NCI-H345 treated with DMSO at 0.1 percent for 48 hours (cell line): Measurements from ENCODE around the gene TCN2.
"Not testable (repeated sequence)": the region's sequence is repeated elsewhere in the genome, so short reads cannot be mapped to it uniquely, and the experiment has no call there.

ENCODE experiments used
- DNase-seq: peaks from one replicate; lab custom pipeline; 2025; ENCODE audit not compliant: unreplicated experiment; lab: John Stamatoyannopoulos, UW

TCN2 gene

DNA sequence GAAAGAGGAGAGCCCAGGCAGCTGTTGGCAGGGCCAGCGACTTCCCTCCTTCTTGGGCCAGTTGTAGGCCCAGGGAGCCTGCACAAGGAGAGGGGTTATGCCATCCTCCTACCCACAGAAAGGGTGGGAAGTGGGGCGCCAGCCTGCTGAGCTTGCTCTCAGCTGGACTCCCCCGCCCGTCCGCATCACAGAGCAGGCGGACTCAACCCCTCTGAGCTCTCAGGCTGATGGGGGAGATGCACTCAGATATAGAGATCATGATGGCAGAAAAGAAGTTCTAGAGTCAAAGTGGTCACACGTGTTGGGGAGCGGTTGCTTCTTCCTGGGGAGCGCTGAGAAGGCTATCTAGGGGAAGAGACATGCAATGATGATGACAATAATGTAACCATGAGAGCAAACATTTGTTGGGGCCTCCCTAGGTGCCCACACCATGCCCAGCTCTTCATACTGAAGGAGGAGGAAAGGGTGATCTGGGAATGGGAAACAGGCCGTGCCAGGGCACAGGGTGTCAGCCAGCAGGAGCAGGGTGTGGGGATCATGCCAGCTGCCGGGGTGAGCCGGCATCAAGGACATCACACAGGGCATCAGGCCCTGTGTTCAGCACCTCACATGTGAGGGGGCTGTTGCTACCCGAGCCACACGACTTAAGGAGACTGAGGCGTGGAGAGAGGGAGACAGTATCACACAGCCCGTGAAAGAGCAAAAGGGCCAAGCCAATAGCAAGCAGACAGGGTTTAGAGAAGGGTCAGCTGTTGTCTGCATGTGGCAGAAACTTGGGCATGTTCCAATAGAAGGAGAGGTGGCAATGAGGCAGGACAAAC lies 36.3 kb downstream of the TCN2 start:
- no peak for DNase-seq

DNA sequence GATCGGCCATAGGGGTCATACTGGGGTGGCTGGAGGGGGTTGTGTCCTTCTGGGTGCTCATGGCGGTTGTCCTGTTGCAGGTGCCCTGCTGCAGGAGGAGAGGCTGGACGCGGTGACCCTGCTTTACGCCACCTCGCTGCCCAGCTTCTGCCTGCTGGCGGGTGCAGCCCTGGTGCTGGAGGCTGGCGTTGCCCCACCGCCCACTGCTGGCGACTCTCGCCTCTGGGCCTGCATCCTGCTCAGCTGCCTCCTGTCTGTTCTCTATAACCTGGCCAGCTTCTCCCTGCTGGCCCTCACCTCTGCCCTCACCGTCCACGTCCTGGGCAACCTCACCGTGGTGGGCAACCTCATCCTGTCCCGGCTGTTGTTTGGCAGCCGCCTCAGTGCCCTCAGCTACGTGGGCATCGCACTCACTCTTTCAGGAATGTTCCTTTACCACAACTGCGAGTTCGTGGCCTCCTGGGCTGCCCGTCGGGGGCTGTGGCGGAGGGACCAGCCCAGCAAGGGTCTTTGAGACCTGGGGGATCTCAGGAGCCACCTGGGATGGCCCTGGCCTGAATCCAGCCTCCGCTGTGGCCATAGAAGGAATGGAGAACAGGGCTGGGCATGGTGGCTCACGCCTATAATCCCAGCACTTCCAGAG lies 39.7 kb downstream of the TCN2 start:
- DNase-seq = no peak

DNA sequence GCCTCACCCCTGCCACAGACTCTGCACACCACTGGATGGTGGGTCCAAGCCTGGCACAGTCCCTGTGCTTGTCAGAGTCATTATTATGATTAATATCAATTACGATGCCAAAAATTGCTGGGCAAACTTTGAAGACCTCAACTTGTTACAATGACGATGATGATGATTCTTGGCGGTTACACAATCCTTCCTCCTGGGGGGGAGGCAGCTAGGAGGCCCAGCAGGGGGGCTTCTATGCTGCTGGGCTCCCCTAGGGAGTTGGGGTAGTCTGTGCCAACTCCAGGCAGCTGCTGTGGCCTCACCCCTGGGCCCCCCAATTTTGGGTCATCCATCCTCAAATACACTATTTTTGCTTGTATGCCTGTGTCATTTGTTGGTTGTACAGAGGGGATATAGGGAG lies 40.6 kb downstream of the TCN2 start:
- DNase-seq = no peak

DNA sequence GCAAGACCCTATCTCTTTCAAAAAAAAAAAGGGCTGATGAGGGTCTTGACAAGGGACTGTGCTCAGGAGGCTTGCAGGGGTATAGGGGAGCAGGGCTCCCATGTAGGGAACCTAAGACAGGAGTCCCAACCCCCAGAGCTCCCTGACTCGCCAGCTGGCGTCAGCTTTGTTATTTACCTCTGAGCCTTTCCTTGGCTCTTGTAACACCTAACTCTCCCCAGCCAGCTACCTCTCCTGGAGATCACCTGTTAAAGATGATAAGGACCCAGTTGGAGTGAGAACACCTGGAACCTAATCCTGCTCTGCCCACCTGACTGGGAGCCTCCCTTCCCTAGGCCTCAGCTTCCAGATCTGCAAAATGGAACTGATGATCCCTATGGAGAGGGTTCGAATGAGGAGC lies 41.9 kb downstream of the TCN2 start:
- DNase-seq = no peak

DNA sequence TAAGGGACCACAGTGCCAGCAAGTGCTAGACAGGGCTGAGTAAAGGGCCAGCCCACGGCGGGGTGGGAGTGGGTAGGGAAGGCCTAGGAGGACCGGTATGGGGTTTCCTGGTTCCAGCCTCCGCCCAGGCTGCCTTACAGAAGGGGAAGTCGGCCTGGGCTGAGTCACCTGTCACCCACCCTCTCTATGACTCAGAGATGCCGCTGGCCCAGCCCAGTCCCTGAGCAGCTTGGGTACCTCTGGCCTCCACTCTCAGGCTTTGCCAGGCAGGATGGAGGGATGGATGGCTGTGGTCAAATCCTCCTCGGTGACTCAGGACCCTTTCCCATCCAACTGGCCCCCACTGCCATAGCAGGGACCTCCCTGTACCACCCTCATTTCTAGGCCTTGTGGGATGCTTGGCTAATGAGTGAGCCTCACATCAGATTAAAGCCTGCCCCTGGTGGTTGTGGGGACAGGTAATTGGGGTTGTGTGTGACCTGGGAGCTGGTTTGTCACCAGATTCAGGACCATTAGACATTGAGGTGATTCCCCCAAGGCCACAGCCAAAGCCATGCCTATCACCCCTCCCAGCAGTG lies 42.5 kb downstream of the TCN2 start:
- no peak for DNase-seq

DNA sequence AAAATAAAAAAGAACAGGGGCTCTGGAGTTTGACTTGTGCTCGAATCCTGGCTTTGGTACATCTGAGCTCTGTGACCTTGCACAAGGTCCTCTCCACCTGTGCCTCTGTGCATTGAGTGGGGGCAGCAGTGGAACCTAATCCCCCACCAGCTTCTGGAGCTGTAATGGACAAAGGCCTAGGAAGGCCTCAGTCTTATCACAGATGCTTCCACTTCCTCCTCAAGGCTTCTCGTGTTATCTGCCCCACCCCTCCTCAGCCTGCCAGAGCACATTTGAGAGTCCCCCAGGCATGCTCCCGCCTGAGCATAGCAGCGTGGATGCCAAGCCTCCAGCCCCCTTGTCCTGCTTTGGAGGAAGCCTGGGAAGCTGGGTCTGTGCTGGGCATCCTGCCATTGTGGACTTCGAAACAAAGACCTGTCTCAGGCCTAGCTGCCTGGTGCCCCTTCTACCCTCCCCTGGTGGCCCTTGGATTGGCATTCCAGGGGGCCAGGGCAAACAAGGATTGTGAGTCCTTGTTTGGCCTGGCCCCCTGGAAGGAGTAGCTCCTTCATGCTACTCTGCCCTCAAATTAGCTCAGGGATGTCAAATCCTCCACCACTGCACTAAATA lies 43.6 kb downstream of the TCN2 start:
- DNase-seq = no peak

DNA sequence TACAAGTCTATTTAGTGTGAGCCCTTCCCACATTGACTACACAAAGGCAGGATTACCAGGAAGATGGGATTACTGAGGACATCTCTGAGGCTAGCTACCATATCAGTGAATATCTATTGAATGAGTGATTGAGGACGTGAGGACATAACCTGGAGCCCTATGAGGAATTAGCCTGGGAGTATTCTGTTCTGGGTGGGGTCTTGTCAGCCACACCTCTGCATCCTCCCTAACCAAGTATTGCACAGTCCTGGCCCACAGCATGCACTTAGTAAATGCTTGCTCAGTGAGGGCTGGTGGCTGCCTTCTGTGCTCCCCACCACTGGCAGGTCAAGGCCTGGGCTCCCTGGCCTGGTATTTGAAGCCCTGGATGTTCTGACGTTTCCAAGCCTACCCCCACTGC lies 45.9 kb downstream of the TCN2 start:
- no peak for DNase-seq

DNA sequence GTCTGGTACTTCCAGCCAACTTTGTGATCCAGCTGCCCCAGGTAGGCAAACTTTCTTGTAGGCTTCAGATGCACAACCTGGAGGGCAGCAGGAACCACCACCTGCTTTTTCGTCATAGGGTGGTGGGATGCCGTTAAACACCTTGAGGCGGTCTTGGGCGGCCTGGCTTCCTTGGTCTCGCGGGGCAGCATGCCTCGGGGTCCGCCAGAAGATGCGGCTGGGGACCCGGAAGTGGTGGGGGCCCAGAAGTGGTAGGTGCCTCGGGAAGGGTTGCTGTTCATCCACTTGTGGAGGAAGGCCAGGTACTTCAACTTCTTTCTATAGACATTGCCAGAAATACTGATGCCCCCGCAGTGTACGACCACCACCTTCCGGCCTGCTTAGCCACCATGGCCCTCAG lies 47.4 kb downstream of the TCN2 start:
- no peak for DNase-seq

DNA sequence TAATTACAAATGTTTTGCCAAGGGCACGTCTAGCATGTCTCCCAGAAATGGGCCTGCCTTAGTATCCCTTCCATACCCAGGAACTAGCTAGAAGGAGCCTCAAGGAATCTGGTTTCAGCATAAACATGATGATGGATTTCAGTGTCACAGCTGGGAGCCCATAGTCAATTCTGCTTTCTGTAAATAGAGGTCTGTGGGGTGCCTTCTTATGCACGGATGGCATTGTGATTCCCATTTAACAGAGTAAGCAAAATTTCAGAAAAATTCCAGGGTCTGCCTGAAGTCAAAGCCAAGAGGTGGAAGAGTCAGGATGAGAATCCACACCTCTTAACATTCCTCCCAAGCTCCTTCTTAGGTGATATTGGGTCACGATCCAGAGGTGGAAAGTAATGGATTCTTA lies 48.6 kb downstream of the TCN2 start:
- no peak for DNase-seq

DNA sequence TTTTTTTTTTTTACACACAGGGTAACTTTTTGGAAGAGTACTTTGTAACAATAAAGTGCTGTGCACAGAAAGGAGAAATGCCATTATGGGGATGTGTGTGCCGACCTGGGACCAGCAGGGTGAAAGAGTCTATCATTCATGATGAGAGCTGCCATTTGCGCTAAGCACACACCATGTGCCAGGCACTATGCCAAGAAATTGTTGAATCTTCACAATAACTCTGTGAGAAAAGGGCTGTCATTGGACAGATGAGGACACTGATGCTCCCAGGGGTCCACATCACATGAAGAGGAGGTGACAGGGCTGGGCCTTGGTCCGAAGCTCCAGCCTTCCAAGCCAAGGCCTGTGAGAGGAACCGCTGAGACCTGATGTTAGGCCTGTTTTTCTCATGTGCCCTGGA lies 55.1 kb downstream of the TCN2 start:
- peak; percentile 80 for DNase-seq

DNA sequence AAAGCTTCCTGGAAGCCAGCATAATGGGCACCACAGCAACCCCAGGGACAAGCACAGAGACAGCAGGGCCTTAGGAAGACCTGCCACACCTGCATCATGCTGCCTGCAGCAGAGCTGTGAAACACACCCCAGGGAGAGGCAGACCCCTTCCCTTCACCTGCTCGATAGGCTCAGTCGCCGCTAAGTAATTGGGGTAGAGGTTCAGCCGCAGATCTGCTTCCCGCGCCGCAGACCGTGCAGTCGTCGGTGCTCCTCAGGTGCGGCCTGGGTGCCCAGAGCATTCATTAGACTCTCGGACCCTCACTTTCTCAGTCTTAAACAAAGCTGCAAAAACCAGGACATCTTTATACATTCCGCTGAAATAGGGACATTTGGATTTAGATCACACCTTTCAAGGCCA lies 57.8 kb downstream of the TCN2 start:
- DNase-seq = no peak

DNA sequence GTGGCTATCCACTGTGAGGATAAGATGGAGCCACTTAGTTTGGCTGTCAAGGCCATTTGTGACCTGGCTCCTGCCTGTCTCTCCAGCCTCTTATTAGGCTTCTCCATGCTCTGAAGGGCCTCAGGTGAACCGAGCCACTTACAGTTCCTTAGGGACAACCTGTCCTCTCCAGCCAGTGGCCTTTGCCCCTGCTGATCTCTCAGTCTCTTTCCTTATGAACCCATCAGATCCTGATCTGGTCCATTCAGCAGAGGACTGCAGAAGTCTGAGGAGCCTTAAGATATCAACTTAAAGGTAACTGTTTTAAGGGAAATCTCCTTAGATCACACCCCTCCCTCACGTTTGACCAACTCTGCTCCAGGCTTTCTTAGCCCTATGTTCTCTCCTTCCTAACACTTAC lies 58.3 kb downstream of the TCN2 start:
- DNase-seq = no peak

DNA sequence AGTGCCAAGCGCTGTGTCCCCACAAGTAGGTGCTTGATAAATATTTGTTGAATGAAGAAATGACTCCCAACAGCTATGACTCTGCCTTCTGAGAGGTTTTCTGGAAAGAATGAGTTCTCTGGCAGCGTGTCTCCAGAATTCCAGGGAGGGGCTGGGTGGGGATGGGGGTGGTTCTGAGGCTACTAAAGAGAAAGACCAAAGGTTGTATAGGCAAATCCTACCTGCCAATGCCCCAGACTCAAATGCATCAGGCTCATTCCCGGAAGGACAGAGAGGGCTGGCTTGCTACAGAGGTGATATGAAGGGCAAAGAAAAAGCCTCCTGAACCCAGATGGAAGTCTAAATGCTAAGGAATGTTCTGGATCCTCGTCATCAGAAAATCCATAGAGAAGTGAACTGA lies 58.8 kb downstream of the TCN2 start:
- DNase-seq = no peak

DNA sequence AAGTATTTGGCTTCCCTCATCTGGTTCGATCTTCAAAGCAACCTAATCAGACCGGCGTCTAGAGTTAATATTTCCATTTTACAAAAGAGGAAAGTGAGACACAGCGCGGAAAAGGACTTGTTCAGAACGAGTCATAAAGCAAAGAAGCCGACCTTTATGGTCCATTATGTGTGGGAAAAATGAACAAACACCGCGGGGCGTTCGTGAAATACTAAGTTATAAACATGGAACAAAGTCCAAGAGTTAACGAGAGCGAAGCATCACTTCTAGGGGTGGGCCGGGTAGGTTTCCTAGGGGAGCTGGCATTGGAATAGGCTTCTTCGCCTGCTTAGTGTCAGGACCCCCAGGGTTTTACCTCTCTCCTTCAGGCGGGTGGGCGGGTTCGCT lies 60.1 kb downstream of the TCN2 start:
- DNase-seq = no peak

DNA sequence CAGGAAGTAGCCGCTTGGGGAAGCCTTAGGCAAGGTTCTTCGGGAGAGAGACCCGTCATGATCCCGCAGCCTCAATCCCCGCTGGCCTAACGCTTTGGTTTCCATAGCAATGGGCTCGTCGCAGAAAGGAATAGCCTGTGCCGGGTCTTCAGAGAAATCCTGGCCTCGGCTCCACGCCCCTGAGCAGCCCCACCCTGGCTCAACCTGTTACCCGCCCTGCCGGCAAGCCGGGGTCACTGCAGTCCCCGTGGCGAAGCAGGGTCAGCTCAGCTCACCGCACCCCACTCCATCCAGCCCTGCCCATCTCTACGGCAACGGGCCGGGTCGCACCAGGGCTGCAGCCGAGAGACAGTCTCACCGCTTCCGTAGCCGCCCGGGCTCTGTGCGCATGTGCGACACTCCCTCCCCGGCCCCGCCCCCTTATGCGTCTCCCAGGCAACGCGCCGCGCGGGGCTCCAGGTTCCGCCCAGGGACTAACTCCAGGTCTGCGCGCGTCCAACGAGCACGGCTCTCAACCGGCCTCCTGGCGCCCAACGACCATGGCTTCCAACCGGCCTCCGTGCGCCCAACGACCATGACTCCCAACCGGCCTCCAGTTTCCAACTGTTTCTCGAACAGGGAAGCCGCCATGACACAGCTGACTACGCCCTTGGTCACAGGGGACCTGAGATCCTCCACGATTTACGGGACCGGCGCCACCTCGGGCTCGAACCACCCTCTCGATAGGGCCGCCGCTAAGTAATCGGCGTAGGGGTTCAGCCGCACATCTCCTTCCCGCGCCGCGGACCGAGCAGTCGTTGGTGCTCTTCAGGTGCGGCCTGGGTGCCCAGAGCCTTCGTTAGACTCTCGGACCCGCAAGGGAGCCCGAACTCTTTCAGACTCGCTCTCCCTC lies 60.8 kb downstream of the TCN2 start, which contains the start of gene DUSP18:
Gene DUSP18 (minus strand): TSS at position 382 of the 892 bp plus-strand sequence. CDS start 3,872 bp downstream, outside the sequence.
- peak; percentile 45 for DNase-seq

DNA sequence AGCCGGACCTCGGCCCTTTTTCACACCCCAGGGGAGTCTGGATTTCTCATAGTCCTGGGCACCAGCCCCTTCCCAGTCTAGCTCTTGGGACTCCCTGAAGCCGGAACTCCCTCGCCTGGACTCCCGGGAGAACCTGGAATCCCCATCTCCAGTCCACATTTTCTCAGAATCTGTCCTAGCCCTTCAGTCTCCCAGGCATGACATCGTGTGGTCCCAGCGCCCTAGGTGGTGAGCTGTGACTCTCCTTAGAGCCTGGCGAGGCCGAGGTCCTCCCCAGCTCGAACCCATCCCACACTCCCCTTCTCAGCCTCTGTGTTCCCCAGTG lies 61.4 kb downstream of the TCN2 start:
- DNase-seq = no peak

DNA sequence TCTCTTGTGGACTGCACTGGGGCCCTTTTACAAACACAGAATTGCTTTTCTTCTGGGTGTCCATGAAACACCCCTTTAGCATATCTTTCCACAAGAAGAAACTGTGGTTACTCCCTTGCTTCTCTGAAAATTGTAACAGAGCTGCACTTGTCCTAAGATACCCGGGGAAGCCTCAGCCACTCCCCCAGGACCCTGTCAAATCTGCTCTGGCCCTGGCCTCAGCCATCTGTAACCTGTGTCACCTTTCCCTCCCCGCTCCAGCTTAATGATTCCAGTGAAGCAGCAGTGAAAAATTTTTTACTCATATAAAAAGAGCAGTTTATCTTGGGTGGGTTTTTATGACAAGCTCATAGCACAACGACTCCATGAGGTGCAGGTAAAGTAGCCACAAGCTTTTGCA lies 64.1 kb downstream of the TCN2 start:
- DNase-seq = no peak

DNA sequence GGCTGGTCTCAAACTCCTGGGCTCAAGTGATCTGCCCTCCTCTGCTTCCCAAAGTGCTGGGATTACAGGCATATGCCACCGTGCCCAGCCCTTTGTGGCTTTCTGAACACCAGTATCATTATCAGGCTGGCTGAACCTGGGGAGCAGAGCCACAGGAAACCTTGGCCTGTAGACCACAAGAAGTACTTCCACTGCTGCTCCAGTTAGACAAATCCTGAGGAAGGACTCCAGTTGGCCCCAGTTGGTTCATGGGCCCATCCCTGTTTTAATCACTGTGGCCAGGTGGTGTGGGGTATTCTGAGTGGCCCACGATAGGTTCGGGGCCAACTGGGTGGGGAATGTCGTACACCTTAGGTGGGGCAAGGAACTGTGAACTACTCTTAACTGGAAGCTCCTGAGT lies 66.2 kb downstream of the TCN2 start:
- DNase-seq = no peak

DNA sequence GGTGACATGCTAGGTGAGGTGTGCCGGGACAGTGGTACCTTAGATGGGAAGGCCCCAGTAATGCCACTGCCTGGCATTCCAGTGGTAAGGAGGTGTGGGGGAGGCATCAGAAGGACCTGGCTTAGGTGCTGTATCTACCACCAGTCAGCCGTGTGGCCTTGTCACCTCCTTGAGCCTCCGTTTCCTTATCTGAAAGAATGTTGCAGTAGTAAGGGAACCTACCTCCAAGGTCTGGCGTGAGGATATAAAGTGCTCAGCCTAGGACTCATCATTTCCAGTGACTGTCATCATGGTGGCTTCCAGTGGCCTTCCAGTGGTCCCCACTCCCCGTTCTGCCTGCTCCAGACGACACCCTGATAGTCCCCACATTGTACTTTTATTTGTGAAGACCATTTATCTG lies 67.5 kb downstream of the TCN2 start:
- no peak for DNase-seq

DNA sequence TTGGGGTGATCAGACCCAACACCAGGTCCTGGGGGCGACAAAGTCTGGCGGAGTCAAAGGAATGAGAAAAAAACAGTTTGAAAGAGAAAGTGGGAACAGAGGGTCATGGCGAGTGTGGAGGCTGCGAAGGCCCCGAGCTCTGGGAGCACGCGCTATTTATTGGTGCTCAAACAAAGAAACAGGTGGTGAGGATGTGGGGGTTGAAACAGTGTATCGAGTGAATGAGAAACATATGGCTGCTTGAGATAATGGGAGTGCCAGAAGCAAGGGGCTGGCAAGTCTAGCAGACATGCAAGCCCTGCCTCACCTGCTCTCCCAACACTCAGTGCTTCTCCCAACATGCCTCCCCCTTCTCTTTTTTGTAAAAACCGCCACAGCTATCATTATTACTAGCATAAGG lies 68.5 kb downstream of the TCN2 start:
- no peak for DNase-seq

DNA sequence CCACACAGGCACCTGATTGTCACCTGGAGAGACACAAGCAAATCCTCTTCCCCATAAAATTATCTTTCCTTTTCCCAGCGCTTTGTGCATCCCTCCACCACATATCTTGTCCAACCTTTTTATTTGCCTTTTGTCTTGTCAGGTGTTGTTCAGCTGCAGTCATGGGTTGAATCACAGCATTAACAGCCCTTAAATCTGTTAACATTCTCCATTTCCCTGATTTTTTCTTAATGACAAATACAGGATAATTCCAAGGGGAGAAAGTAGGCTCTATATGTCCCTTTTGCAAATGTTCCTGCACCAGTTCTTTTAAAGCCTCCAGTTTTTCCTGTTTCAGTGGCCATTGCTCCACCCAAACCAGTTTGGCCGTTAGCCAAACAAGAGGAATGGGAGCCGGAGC lies 69.6 kb downstream of the TCN2 start:
- DNase-seq = not testable (repeated sequence)
